Urothelium cell line (cell line): ENCODE results near the gene LARGE1.
A peak's percentile ranks its signal among the peaks of the same experiment; 100 is the strongest.

Source experiments
- DNase-seq: peaks from one replicate; pipeline ENCODE4 v3.0.0; 2011; ENCODE audit warnings: low spot score, mixed read lengths
- FAIRE-seq: peaks from 2 replicates; lab custom pipeline; 2011; peaks lifted over from hg19 to GRCh38; lab: Jason Lieb, UNC

The LARGE1 gene

DNA sequence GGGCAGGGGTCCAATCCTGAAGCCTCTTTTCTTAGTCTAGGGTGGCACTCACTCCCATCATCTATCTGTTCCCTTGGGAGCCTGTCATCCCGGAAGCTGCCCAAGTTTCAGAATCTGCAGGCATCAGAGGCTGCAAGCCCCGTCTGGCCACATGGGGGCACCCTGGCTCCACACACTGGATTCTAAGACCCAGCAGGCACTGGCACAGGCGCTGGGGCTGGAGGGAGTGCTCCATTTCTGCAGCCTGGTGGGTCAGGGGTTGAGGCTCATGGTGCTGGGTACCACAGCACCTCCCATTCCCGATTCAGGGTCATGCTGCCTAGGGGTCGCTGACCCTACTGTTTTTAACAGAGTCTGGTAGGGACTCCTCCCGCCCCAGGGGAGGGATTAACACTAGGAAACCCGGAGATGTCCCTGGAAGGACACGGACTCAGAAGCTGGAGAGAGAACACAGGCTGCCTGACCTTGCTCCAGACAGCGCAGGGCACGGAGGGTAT, 618.2 kb downstream of the LARGE1 start:
- FAIRE-seq (peak; percentile 77), DNase-seq (peak; percentile 83)

DNA sequence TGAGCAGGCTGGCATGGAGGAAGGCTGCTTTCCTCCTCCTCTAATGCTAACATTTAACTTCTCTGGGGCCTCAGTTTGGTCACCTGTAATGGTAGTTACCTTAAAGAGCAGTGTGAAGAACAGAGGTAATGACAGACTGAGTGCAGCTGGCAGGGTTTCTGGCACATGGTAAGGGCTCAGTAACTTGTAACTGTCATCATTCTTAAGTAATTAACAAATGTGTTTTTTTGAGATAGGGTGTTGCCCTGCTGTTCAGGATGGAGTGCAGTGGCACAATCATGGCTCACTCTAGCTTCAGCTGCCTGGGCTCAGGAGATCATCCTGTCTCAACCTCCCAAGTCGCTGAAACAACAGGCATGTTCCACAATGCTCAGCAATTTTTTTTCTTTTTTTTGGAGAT, 620.1 kb downstream of the LARGE1 start:
- DNase-seq (no peak), FAIRE-seq (no peak)

DNA sequence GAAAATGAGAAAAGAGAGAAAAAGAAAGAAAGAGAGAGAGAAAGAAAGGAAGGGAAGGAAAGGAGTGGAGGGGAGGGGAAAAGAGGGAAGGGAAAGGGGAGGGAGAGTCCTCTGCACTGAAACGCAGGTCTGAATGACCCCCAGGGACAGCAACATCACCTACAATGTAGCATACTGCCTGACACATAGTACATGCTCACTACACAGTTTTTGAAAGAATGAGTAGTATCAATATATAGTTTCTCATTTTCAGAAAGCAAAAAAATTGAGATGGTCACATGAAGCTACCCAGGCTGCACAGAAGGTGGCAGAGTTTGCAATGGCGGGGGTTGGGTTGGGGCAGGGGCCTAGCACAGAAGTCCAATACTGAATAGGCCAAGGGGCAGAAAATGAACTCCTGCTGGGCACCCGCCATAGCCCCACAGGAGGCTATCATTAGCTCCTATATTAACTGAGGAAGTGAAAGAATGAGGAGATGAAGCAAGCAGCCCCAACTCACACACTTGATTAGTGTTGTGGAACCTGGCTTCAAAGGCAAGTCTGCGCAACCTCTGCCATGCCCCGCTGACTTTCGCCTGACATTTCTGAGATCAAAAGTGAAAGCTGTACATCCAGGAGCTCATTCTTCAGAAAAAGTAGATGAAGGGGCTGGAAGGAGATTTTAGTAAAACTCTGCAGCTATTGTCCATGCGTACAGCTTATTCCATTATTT, 620.9 kb downstream of the LARGE1 start:
- FAIRE-seq: no peak
- DNase-seq: no peak

DNA sequence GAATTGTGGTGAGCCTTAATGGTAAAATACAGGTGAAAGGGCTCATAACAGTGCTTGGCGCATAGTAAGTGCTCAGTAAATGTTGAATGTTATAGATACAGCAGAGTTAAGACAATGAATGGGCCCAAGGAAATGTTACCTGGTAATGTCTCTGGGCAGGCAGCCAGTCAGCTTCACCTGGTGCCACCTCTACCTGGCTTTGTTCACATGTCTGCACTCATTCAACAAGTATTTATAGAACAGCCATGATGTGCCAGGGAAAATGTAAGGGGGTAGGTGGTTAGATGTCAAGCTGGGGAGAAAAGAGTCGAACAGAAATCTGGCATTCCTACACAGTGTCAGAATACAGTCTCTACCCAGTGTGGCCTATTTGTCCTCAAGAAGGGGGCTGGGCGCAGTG, 623.3 kb downstream of the LARGE1 start:
- FAIRE-seq (no peak), DNase-seq (no peak)

DNA sequence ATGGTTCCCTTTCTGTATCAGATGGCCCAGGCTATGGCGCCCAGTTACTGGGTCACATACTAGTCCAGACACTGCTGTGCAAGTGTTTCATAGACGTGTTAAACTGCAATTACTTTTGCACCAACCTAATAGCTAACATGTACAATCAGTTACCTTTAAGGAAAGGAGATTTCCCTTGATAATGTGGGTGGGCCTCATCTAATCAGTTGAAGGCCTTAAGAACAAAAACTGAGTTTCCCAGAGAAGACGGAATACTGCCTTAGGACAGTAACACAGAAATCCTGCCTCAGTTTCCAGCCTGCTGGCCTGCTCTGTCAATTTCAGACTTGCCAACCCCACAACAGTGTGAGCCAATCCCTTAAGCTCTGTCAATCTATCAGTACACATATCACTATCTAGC, 632.2 kb downstream of the LARGE1 start:
- DNase-seq: no peak
- FAIRE-seq: peak; percentile 37

DNA sequence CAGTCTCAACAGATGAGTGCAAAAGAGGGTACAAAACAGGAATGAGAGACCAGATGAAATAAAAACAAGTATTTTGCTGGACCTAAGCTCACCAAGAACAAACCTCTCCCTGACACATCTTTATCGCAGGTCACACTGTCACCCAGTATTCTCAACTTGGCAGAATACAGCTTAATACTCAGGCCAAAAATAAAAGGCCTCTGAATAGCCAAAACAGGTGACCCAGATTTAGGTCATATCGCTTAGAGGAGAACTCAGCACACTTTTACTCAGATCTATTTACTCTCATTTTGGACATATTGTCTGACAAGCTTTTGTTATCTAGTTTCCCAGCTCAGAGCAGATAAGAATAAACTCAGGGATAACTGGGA, 645.2 kb downstream of the LARGE1 start:
- FAIRE-seq (no peak), DNase-seq (no peak)

DNA sequence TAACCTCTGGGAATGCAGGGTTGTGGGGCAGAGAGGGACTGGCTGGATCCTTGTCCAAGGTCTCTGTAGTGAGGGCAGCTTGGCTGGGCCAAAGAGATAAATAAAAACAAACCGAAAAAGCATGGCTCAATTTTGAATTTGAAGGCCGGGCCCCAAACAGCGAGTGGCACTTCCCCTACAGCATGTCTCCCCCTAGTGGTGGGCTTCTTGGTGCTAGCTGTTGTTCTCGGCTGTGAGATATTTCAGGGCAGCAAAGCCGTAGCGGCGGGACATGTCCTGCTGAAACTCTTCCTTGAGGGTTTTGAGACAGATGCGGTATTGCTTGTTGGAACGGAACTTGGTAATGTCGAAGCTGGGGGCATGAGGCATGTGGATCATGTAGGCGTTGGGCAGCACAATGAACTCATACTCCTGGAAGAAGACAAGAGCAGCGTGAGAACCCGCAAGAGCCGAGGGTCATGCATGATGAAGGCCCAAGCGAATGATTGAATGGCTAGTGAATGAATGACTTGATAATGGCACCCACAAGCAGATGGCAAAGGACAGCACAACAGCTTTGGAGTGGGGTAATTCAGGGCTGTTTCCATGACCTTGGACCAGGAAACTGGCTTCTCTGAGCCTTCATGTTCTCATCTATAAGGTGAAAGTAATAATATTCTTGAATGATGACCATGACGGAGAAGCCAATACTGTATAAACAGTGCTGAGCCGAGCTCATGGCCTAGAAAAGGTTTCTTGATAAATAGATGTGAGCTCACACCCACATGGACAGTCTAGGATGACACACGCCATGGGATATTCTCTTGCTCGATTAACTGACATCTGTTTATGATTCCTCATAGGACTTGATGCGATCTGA, 645.8 kb downstream of the LARGE1 start:
- FAIRE-seq (peak; percentile 23), DNase-seq (peak; percentile 32)

DNA sequence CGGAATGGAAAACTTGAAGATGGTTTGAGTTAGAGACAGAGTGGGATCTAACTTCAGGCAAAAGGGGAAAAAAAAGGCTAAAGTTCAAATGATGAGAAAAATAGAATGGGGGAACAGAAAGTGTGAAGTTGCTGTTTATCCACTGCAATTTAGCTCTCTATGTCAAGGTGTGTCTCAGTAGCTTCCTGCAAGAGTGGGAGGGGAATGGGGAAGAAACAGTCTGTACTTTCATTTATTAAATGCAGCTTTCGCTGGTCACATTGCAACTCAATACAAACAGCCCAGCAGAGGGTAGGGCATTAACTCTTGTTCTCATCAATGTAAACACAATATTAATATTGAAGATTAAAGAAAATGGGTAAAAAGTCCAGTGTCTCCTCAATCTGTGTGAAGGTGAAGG, 647.4 kb downstream of the LARGE1 start:
- no peak for DNase-seq
- no peak for FAIRE-seq

DNA sequence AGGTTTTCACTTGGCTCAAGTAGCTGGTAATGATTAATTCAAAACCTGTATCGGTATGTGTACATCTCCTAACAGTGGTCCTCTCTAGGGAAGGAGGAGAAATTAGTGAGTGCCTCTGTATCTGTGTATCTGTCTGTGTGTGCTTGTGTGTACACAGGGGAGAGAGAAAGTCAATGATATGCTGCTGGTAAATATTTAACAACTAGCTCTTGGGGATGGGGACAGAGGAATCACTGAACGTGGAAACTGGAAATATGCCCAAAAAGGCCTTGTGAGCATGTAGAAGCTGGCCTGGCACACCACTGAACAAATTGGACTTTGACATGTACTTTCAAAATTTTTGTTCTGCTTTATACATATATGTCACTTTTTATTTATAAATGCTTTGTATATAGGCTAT, 648.1 kb downstream of the LARGE1 start:
- DNase-seq (no peak), FAIRE-seq (no peak)

DNA sequence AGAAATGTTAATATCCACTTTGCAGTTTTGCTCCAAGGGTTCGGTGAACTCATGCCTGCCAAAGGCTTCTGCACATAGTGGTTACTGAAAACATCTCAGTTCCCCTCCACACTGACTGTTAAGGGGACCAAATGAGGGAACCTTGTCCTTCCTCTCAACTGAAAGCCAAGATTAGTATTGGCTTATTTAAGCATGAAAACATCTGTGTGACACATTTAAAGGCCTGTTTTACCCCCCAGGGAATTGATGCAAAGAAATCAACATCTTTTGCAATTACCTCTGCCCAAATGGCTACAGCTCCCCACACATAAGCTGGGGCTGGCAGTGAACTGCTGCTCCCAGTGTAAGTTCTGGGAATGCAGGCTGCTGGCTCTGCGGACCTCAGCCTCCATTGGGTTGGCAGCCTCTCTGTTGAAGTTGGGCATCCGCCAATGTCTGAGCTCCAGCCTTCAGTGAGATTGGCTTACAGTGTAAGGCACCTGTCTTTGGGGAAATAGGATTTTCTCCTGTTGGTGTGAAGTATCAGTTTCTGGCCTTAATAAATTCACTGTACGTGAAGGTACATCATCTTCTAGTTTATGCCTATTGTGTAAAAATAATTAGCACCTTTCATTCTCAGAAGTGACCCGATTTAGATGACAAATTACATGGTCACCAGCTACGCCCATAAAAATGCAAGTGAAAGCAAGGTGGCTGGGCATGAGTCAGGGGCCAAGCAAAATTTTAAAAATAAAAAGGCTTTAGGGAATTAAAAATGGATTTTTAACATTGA, 648.7 kb downstream of the LARGE1 start:
- DNase-seq (no peak), FAIRE-seq (no peak)

DNA sequence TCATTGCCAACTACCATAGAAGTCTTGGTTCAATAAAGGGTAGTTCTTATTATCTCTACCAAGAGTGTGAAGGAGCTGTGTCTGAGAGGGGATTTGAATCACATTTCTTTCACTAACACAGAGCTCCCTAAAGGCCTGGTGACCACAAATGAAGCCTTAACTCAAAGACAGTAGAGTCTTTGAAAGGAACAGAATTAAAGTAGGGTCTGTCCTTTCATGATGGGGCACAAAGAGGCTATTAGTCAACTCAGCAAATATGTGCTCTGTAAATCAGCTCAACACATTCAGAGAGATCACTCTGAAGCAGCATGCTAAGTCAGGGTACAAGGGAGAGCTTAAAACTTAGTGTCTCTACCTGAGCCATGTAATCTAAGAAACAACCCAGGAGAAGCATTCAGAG, 649.7 kb downstream of the LARGE1 start:
- FAIRE-seq: no peak

DNA sequence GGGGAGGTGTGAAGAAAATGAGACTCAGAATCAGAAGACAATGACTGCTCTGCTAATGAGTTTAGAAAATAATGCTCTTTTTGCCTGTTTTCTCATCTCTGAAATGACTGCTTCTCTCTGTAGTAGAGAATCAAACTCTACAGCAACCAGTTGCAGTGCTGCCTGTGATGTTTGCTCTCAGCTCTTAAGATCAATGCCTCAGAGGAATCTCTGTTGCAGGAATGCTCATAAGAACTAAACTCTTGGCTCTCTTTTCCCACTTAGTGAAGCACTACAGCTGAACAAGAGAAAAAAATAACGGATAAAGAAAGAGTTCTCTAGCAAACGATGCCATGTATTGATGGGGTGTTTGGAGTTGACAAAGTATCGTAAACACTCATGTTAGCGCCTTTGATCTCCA, 658.6 kb downstream of the LARGE1 start:
- no peak for FAIRE-seq
- no peak for DNase-seq

More for the DNA sequence above, 649.7 kb downstream of the LARGE1 start:
- no peak for DNase-seq

DNA sequence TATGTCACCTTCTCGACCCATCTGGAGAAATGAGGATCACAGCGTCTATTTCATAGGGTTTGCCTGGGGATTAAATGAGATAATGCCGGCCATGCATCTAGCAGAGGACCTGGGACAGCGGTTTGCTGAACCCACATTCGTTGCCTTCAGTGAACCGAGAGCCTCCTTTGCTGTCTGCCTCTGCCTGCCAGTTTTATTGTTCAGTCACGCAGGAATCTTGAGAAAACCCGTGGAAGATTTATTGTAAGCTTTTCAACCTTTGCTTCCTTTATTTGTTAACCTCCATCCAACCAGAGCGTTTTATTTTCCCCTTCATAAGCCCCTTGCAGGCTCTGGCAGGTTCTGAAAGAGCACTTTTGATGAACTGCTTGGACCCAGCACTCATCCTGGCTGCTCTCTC, 659.8 kb downstream of the LARGE1 start:
- DNase-seq (no peak), FAIRE-seq (no peak)

DNA sequence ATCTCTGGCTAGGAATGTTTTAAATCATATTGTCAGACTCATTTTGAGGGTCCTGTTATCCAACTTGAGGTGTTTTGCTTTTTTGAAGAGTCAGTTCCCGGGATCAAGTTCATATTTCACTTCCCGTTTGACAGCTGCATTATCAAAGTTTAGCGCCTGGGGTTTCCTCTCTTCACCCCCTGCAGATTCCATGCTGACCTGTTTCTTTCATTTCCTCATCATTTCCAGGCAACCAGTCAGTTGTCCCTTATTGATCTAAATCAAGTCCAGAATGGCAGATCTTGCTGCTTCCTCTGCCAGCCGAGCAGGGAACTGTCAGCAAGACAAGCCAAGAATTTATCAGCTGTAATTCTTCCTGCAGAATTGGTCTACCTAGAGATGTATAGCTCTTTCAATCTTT, 664.5 kb downstream of the LARGE1 start:
- DNase-seq (no peak), FAIRE-seq (no peak)

DNA sequence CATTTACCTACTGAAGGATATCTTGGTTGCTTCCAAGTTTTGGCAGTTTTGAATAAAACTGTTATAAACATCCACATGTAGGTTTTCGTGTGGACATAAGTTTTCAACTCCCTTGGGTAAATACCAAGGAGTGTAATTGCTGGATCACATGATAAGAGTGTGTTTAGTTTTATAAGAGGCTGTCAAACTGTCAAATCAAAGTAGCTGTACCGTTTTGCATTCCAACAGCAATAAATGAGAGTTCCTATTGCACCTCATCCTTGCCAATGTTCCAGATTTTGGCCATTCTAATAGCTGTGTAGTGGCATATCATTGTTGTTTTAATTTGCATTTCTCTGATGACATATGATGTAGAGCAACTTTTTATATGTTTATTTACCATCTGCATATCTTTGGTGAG, 671.3 kb downstream of the LARGE1 start:
- DNase-seq (no peak), FAIRE-seq (no peak)

DNA sequence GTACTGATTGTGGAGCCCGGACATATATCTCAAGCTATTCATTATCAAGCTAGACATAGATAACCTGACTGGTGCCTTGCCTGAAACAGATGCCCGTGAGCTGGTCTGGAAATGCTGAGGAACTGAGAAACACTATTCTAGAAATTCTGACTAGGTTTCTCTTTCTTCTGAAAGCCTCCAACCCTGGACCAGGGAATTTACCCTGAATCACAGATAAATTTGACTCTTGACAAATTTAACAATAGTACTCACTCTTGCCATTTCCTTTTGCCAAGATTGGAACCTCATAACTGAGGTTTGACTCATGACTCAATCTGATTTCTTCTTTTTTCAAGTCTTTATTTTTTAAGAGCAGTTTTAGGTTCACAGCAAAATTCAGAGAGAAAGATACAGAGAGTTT, 672.5 kb downstream of the LARGE1 start:
- DNase-seq (no peak), FAIRE-seq (no peak)

DNA sequence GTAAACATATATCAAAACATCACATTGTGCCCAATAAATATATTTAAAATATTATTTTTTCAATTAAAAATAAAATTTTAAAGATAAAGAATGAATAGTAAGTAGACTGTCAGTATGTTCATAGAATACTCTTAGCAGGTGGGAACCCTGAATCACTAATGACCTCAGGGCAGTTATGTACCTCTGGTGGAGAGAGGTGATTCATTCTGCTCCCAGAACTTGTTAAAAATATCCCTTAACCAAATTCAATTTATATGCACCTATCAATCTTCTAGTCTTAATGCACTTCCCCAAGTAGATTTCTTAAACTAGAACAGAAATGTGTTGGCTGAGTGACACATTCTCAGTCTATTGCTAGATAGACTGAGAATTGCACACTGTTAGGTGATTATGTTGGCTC, 678.2 kb downstream of the LARGE1 start:
- FAIRE-seq: no peak

DNA sequence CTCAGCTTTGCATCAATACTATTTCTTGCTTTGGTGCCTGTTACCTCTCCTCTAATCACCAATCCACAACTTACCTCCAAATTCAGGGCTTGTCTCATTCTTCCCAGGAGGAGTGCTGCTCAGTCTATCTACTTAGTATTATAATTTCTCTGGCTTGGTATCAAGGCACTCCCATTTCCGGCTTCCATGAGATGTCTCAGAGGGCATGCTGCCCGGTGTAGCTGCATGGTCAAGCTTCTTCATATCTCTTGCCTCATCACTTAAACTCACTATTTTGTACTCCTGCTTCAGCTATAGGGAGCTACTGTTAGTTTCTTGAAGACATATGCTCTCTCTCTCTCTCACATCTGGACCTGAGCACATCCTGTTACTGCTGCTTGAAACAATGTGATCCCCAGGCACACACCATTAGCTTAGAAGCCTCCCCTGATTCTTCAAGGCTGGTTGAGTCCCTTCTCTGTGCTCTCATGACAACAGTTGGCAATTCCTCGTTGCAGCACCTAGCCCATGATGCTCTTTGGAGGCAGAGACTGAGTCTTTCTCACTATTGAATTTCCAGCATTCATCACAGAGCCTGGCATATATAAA, 679.3 kb downstream of the LARGE1 start:
- DNase-seq (no peak), FAIRE-seq (no peak)

More for the DNA sequence above, 678.2 kb downstream of the LARGE1 start:
- no peak for DNase-seq

DNA sequence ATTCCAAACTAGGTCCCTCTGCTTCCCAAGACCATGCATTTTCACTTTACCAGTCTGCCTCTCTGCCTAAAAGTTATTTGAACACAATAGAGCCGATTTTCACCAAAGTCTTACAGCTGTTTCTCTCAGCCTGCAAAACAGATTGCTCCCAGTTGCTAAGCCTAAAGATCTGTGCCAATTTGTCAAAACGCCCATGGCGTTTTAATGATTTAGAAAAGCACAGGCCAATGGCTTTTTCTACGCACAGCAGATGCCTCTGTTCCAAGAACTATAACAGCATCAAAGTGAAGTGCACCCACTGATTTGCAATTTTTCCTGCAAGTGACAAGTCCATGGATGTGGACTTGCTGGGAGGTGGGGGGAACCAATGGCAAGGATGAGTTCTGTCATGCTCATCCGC, 688.2 kb downstream of the LARGE1 start:
- DNase-seq (no peak), FAIRE-seq (no peak)

DNA sequence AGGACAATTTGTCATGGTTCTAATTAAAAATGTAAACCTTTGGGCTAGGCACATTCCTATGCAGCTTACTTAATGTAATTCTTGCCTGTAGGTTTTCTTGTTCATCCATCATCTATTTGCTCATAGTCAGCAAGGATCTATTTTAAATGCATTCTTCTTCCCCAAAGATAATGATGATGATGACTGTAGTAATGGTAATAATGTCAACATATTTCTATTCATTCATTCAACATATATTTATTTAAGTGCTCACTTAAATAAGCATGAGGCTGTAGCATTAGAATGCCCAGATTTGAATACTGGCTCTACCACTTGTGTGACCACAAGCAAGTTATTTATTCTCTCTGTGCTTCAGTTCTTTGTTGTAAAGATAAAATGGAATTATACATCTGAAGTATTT, 692.5 kb downstream of the LARGE1 start:
- no peak for DNase-seq

DNA sequence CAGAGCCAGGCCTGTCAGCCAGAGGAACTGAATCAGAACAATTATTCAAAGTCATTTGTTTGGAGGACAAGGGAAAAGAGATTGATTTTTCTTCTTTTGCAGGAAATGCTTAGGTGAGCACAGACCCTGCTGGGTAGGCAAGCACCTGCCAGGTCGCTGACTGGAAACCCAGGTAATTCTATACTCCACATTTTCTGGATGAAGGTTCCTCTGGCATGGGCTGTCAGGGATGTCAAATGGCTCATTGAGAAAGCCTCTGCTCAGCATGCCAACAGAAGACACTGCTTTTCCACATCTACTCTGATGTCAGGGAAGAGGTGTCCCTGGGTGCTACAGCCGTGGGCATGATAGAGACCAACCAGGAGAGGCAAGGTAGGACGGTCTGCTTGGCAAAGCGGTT, 695.4 kb downstream of the LARGE1 start:
- DNase-seq (no peak), FAIRE-seq (no peak)

More for the DNA sequence above, 692.5 kb downstream of the LARGE1 start:
- FAIRE-seq: no peak
